ENCODE results near the gene ZNF318.
"Not testable (repeated sequence)": the region's sequence is repeated elsewhere in the genome, so short reads cannot be mapped to it uniquely, and the experiment has no call there.

The ZNF318 gene

GRCh38 chr6:43389730-43390295 lies 20.4 kb upstream of the ZNF318 start:
- DNase-seq (ENCODE audit: low spot score) = no peak

- no peak for DNase-seq (ENCODE audit: low spot score)
Observed at GRCh38 chr6:43386492-43386891, 17.0 kb upstream of the ZNF318 start.

GRCh38 chr6:43383021-43383667 lies 13.7 kb upstream of the ZNF318 start:
- peak; percentile 22 for DNase-seq (ENCODE audit: low spot score)

GRCh38 chr6:43380858-43381257 lies 11.4 kb upstream of the ZNF318 start:
- DNase-seq (ENCODE audit: low spot score) = not testable (repeated sequence)

GRCh38 chr6:43378631-43379030 lies 9.2 kb upstream of the ZNF318 start:
- DNase-seq (ENCODE audit: low spot score) = no peak

GRCh38 chr6:43377710-43378229 lies 8.3 kb upstream of the ZNF318 start:
- no peak for DNase-seq (ENCODE audit: low spot score)

GRCh38 chr6:43376551-43376981 lies 7.1 kb upstream of the ZNF318 start:
- no peak for DNase-seq (ENCODE audit: low spot score)

- no peak for DNase-seq (ENCODE audit: low spot score)
Observed at GRCh38 chr6:43375693-43376092, 6.2 kb upstream of the ZNF318 start.

GRCh38 chr6:43373252-43373875 lies 3.9 kb upstream of the ZNF318 start:
- DNase-seq (ENCODE audit: low spot score) = no peak

GRCh38 chr6:43370003-43370580 lies 645 bp upstream of the ZNF318 start:
- not testable (repeated sequence) for DNase-seq (ENCODE audit: low spot score)

GRCh38 chr6:43368259-43369160 lies 937 bp downstream of the ZNF318 start:
- peak; percentile 34 for DNase-seq (ENCODE audit: low spot score)

- DNase-seq (ENCODE audit: low spot score) = peak; percentile 73
Observed at GRCh38 chr6:43367245-43367984, 2.0 kb downstream of the ZNF318 start.

- DNase-seq (ENCODE audit: low spot score) = no peak
Observed at GRCh38 chr6:43361269-43361668, 8.2 kb downstream of the ZNF318 start.

- no peak for DNase-seq (ENCODE audit: low spot score)
Observed at GRCh38 chr6:43359831-43360230, 9.6 kb downstream of the ZNF318 start.

- DNase-seq (ENCODE audit: low spot score) = no peak
Observed at GRCh38 chr6:43359381-43359780, 10.1 kb downstream of the ZNF318 start.

- no peak for DNase-seq (ENCODE audit: low spot score)
Observed at GRCh38 chr6:43355862-43356590, 13.4 kb downstream of the ZNF318 start.

GRCh38 chr6:43351951-43352350 lies 17.5 kb downstream of the ZNF318 start:
- not testable (repeated sequence) for DNase-seq (ENCODE audit: low spot score)

- no peak for DNase-seq (ENCODE audit: low spot score)
Observed at GRCh38 chr6:43347444-43347843, 22.0 kb downstream of the ZNF318 start.

GRCh38 chr6:43347021-43347420 lies 22.4 kb downstream of the ZNF318 start:
- no peak for DNase-seq (ENCODE audit: low spot score)

GRCh38 chr6:43346243-43346642 lies 23.2 kb downstream of the ZNF318 start:
- not testable (repeated sequence) for DNase-seq (ENCODE audit: low spot score)

Data from germinal center (tissue), 1 donor.